IPS-18c (cell line): ENCODE data around the gene PPP2R3A.
"Not testable (repeated sequence)": the region's sequence is repeated elsewhere in the genome, so short reads cannot be mapped to it uniquely, and the experiment has no call there.

Experiments used
- H3K4me3 ChIP-seq: 2 replicates; pipeline ENCODE4 v1.7.0; 2013; ENCODE audit warnings: low read depth, mild to moderate bottlenecking, low read length, moderate library complexity; ENCODE audit not compliant: insufficient read depth
- H3K9me3 ChIP-seq: one replicate; pipeline ENCODE4 v1.6.1; 2013; ENCODE audit warnings: mild to moderate bottlenecking, low read length, moderate library complexity; ENCODE audit not compliant: control insufficient read depth, insufficient read depth

PPP2R3A gene

DNA sequence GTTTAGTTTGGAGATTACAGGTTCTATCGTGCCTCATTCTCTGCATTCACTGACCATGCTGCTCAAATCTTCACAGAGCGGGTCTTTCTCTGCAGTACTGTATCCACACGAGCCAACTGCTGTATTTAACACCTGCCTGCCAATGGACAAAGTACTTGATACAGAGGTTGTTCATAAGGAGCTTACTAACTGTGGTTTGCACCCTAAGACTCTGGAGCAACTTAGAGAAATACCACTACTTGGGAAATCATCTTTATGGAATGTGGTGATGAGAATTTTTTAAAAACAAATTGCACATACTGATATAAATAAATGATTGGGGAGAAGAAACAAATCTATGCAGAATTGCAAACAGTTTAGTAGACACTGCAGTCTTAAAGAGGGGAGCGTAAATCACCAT lies 90.0 kb downstream of the PPP2R3A start:
- H3K9me3 ChIP-seq, result no peaks in the 10 kb centered on the region
- no peak overlapping the region for H3K4me3 ChIP-seq

- Histone ChIP-seq H3K4me3 (no peak overlapping the region), H3K9me3 (peaks cover 2% of the 10 kb centered on the region)
These were observed 101.7 kb downstream of the PPP2R3A start for GRCh38 chr3:136067211-136067610.

GRCh38 chr3:136068708-136069107 lies 103.2 kb downstream of the PPP2R3A start:
- no peak overlapping the region for H3K4me3 ChIP-seq

GRCh38 chr3:136069933-136070332 lies 104.4 kb downstream of the PPP2R3A start:
- no peak overlapping the region for H3K4me3 ChIP-seq

More at GRCh38 chr3:136068708-136069107, 103.2 kb downstream of the PPP2R3A start:
- no peaks in the 10 kb centered on the region for H3K9me3 ChIP-seq

GRCh38 chr3:136070334-136070733 lies 104.8 kb downstream of the PPP2R3A start:
- Histone ChIP-seq H3K4me3 (no peak overlapping the region), H3K9me3 (no peaks in the 10 kb centered on the region)

More at GRCh38 chr3:136069933-136070332, 104.4 kb downstream of the PPP2R3A start:
- no peaks in the 10 kb centered on the region for H3K9me3 ChIP-seq

DNA sequence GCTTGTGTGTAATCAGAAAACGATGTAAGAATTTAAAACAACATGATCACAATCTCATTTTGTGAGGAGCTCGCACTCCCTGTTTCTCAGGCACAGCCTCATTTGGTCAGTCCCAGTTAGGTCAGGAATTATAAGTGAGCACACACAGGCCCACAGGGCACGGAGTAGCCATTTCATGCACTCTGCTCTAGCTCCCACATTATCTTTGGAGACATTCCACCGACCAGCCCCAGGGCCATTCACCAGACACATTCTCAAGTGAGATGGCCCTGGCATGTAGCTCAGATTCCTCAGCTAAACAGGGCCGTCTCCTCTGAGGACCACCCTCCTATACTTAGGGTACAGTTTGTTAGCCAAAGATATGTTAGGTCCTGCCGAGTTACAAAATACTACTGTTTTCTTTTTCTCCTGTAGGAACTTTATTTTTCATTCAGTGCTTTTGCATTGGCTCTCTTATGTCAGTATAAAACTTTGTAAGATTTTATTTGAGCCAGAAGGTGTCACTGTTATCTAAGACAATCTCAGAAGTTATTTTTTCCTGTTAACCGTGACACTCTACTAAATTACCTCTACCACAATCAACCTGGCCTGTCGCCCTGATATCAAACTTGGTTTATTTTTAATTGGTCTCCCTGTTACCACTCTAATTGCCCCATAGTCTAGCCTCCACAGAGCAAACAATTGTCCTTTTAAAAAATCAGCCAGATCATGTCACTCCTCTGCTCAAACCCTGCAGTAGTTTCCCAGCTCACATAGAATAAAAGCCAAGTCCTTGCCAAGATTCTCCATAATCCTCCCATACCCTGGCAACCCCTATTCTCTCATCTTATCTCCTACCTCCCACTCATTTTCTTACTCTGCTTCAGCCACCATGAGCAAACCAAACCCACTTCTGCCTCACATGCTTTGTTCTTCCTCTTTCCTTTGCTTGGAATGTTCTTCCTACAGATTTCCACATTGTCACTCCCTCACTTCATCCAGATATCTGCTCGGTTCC lies 105.7 kb downstream of the PPP2R3A start:
- Histone ChIP-seq H3K9me3 (no peaks in the 10 kb centered on the region), H3K4me3 (no peak overlapping the region)

- Histone ChIP-seq H3K9me3 (no peaks in the 10 kb centered on the region), H3K4me3 (no peak overlapping the region)
These were observed 109.1 kb downstream of the PPP2R3A start for GRCh38 chr3:136074546-136075170.

DNA sequence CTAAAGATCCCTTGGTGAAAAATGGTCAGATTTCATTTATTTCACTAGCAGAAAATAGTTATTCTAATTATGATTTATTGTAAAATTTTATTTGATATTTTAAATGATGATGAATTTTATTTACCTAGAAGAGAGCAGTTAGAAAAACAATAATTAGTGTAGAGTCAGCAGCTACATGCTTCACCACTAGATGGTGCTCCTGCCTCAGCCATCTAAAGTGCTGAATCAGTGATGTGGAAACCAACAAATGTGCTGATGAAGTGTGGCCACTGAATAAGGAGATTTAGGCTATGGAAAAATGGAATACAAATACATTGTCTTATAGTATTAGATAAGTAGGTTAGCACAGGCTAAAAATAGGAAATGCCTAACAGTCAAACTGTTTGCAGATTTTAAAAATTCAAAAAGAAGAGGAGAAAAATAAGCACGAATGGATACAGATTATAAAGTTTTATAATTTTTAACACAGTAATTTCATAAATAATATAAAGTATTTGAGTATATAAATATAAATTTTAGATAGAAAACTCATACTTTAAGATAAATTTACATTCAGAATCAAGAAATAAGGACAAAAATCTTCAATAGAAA lies 109.8 kb downstream of the PPP2R3A start:
- Histone ChIP-seq H3K4me3 (no peak overlapping the region), H3K9me3 (no peaks in the 10 kb centered on the region)

DNA sequence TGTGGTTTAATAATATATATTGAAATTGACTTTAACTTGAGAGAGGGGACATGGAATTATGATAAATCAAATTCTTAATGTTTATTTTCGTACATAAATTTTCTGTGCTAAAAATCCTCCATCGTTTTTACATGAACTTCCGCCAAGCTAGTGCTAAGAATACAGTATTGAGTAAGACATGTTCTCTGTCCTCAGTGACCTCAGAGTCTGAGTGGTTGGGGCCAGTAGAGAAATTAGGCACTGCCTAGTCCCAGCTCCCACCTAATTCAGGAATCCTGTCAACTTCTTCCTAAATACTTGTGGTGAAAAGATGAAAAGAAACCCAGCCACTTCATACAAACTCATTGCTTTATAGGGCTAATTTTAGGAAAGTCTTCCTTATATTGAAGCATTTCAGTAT lies 110.3 kb downstream of the PPP2R3A start:
- H3K9me3 ChIP-seq, result no peaks in the 10 kb centered on the region
- H3K4me3 ChIP-seq, result no peak overlapping the region

DNA sequence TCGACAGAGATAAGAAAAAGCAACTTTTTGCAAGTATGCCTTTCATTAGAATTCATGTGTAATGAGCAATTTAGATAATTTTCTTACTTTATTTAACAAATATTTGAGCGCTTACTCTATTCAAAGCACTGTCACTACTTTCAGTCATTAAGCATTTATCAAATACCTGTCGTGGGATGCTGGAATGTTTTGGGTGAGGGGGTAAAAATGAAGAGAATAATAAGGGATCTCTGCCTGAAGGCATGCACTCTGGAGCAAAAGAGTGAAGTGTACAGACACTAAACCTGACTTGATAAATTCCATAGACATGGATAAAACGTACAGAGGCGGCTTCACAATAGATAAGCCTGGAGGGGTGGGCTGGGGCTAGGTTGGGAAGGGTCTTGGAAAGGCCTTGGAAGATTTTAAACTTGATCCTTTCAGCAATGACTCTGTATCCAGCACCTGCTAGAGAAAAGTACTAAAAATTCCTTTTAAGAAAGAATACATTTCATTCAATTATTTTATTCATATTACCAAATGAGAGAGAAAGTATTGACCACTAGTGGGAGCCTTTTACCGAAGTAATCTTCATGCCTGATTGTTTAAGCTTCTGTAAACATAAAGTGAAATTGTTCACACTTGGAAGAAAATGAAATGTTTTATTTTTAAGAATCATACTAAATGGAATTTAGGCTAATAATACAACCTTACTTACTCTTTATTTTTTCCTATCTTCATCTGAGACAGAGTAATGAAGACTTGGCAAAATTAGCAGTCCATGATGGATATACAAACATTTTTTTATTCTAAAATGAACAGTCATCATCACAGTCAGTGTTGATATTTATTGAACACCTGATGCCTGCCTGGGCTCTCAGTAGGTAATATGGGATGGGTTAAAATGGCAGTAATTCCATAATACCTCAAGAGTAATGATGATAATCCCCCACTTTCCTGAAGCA lies 113.2 kb downstream of the PPP2R3A start:
- Histone ChIP-seq H3K4me3 (no peak overlapping the region), H3K9me3 (no peaks in the 10 kb centered on the region)

DNA sequence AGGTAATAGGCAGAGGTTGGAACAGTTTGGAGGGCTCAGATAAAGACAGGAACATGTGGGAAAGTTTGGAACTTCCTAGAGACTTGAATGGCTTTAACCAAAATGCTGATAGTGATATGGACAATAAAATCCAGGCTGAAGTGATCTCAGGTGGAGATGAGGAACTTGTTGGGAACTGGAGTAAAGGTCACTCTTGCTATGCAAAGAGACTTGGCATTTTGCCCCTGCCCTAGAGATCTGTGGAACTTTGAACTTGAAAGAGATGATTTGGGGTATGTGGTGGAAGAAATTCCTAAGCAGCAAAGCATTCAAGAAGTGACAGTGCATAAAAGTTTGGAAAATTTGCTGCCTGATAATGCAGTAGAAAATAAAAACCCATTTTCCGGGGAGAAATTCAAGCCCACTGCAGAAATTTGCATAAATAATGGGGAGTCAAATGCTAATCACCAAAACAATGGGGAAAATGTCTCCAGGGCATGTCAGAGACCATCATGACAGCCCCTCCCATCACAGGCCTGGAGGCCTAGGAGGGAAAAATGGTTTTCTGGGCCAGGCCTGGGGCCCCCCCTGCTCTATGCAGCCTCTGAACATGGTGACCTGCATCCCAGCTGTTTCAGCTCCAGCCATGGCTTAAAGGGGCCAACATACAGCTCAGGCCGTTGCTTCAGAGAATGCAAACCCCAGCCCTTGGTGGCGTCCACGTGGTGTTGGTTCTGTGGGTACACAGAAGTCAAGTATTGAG lies 118.3 kb downstream of the PPP2R3A start:
- not testable (repeated sequence) for H3K9me3 ChIP-seq, H3K4me3 ChIP-seq

GRCh38 chr3:136085067-136085466 lies 119.5 kb downstream of the PPP2R3A start:
- not testable (repeated sequence) for H3K9me3 ChIP-seq, H3K4me3 ChIP-seq

DNA sequence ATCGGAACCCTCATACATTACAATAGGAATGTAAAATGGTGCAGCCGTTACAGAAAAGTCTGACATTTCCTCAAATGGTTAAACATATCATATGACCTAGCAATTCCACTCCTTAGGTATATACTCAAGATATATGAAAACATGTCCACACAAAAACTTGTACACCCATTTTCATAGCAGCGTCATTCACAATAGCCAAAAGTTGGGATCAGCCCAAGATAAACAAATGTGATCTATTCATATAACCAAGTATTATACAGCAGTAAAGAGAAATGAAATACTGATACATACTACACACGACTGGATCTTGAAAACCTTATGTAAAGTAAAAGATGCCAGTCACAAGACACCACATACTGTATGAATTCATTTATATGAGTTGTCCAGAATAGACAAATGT lies 128.2 kb downstream of the PPP2R3A start:
- no peaks in the 10 kb centered on the region for H3K9me3 ChIP-seq
- no peak overlapping the region for H3K4me3 ChIP-seq

DNA sequence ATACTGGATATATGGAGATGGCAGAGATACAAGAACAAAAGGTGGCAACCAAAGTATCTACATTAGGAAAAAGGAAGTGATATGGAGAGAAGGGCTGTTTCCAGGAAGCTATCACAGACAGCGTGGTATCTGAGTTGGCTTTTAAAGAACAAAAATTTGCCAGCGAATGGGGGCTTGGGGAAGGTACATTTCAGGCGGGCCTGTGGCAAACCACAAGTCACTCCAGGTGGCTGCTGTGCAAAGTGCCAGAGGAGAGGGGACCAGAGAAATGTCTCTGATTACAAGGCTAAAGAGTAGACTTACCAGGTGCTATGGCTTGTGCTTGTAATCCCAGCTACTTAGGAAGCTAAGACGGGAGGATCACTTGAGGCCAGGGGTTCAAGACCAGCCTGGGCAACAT lies 139.5 kb downstream of the PPP2R3A start:
- Histone ChIP-seq H3K4me3 (no peak overlapping the region), H3K9me3 (no peaks in the 10 kb centered on the region)

DNA sequence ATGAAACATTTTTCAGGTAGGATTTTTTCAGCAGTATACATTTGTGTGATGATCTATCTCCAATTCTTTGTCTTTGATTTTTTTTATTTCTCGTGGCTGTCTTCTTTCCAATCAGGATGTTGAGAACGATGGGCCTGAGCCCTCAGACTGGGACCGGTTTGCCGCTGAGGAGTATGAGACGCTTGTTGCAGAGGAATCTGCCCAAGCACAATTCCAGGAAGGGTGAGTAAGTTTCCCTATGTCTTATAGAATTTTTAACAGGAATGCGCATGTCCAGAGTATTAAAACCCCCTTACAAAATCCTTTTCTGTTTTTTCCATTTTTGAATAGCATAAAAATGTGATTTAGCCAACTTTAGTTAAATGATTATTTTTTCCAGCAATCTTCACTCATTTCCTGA lies 140.6 kb downstream of the PPP2R3A start:
- H3K9me3 ChIP-seq, result no peaks in the 10 kb centered on the region

DNA sequence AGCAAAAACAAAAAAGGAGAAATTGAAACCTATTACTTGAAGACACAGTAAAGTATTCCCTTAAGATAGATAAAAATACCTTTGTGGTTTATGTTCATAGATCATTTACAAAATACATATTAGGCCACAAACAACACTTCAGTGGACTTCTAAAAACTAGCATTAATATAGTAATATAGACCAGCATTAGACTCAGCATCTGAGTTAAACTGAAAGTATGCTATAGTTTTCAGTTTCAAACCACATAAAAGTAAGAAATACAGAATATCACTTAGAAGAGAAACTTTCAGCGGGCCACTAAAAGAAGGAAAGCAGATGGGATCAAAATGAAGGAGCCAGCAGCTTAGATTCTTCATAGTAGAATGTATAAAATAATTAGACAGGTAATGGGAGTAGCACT lies 144.0 kb downstream of the PPP2R3A start:
- Histone ChIP-seq H3K4me3 (no peak overlapping the region), H3K9me3 (peaks cover 5% of the 10 kb centered on the region)

More for the DNA sequence above, 140.6 kb downstream of the PPP2R3A start:
- no peak overlapping the region for H3K4me3 ChIP-seq
